ENCODE data around the gene ARID5B.

DNA sequence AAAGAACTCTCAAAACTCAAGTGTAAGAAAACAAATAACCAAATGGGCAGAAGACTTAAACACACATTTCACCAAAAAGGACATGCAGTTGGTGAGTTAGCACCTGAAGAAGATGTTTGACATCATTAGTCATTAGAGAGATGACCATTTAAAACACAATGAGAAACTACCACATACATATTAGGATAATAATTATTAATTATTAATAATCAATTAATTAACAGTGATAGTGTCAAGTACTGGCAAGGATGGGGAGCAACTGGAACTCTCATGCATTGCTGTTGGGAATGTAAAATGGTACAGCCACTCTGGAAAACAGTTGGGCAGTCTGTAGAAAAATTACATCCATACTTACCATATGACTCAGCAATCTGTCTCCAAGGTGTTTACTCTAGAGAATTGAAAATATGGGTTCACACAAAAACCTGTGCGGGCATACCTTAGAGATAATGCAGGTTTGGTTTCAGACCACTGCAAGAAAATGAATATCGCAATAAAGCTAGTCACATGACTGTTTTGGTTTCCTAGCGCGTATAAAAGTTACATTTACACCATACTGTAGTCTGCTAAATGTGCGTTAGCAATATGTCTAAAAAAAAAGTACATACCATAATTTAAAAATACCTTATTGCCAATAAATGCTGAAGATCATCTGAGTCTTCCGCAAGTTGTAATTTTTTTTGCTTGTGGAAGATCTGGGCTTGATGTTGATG, 30.3 kb downstream of the ARID5B start:
- TF ChIP-seq, protein P1, sequence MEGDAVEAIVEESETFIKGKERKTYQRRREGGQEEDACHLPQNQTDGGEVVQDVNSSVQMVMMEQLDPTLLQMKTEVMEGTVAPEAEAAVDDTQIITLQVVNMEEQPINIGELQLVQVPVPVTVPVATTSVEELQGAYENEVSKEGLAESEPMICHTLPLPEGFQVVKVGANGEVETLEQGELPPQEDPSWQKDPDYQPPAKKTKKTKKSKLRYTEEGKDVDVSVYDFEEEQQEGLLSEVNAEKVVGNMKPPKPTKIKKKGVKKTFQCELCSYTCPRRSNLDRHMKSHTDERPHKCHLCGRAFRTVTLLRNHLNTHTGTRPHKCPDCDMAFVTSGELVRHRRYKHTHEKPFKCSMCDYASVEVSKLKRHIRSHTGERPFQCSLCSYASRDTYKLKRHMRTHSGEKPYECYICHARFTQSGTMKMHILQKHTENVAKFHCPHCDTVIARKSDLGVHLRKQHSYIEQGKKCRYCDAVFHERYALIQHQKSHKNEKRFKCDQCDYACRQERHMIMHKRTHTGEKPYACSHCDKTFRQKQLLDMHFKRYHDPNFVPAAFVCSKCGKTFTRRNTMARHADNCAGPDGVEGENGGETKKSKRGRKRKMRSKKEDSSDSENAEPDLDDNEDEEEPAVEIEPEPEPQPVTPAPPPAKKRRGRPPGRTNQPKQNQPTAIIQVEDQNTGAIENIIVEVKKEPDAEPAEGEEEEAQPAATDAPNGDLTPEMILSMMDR (IDR thresholded peaks at IDR 0.05; ENCODE audit: borderline replicate concordance, extremely low read depth, low read length, poor library complexity, severe bottlenecking), result no peak
- TF ChIP-seq EZH2 (IDR thresholded peaks at IDR 0.05; ENCODE audit: borderline replicate concordance, low read depth, low read length, severe bottlenecking), result no peak
